Endothelial cell (in vitro differentiated cells): Measurements from ENCODE around the gene DNAJB4. TPM values are rescaled to one million over a fixed set of nuclear protein-coding genes. Genes with fewer than 3 reads are reported as not detected.
"Not testable (repeated sequence)": the region's sequence is repeated elsewhere in the genome, so short reads cannot be mapped to it uniquely, and the experiment has no call there.

Experiments used
- DNase-seq: peaks from one replicate; pipeline ENCODE4 v3.0.0; 2021; ENCODE audit warnings: low spot score
- H3K27ac Mint-ChIP-seq: one replicate; pipeline ENCODE4 v1.8.0; 2021; ENCODE audit warnings: mixed read lengths, inconsistent platforms; ENCODE audit not compliant: unreplicated experiment
- H3K27me3 Mint-ChIP-seq: one replicate; pipeline ENCODE4 v1.8.0; 2021; ENCODE audit warnings: mild to moderate bottlenecking, moderate library complexity, mixed read lengths, inconsistent platforms; ENCODE audit not compliant: unreplicated experiment
- H3K36me3 Mint-ChIP-seq: one replicate; pipeline ENCODE4 v1.8.0; 2021; ENCODE audit warnings: mild to moderate bottlenecking, low read depth, mixed read lengths, inconsistent platforms; ENCODE audit not compliant: unreplicated experiment
- H3K4me1 Mint-ChIP-seq: one replicate; pipeline ENCODE4 v1.8.0; 2021; ENCODE audit warnings: mild to moderate bottlenecking, mixed read lengths, inconsistent platforms; ENCODE audit not compliant: unreplicated experiment
- H3K4me3 Mint-ChIP-seq: one replicate; pipeline ENCODE4 v1.8.0; 2021; ENCODE audit warnings: mild to moderate bottlenecking, mixed read lengths, inconsistent platforms; ENCODE audit not compliant: unreplicated experiment
- H3K9me3 Mint-ChIP-seq: one replicate; pipeline ENCODE4 v1.8.0; 2021; ENCODE audit warnings: mixed read lengths, inconsistent platforms; ENCODE audit not compliant: unreplicated experiment
- total RNA-seq: library from RNA; stranded (reverse); fragmentation: NEBNext Ultra II Directional; extraction: Animal tissue kit (Norgen Biotek cat#: 25700); gene quantifications from one replicate; pipeline ENCODE4 v1.2.1, GENCODE V29; 2021; ENCODE audit not compliant: unreplicated experiment
- TF ChIP-seq, protein P1 (sequence below): fragments of 200-600 bp; sonication (generic); IDR thresholded peaks from one replicate; pipeline ENCODE4 v1.5.0; 2021; ENCODE audit warnings: antibody characterized with exemption; ENCODE audit not compliant: unreplicated experiment

DNAJB4 gene
- total RNA-seq, 1 donor from 2014 or later, result 22.1 TPM

DNA sequence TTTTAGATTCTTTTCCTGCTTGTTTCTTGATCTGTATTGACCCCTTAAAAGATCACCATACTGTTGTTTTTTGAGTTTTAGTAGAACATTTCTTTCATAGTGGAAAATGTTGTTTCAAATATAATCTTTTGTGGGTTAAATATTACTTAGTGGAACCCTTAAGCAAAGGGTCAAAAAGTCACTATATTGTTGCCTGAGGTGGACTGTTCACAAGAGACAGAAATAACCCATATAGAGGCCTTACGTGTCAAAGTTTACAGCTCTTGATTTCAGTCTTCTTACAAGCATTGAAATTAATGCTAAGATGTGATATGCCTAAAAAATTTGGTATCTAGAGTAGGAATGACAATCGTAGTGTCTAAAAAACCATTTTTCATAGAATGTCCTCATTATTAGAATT, 6.3 kb downstream of the DNAJB4 start:
- DNase-seq, result no peak
- TF ChIP-seq, protein P1, sequence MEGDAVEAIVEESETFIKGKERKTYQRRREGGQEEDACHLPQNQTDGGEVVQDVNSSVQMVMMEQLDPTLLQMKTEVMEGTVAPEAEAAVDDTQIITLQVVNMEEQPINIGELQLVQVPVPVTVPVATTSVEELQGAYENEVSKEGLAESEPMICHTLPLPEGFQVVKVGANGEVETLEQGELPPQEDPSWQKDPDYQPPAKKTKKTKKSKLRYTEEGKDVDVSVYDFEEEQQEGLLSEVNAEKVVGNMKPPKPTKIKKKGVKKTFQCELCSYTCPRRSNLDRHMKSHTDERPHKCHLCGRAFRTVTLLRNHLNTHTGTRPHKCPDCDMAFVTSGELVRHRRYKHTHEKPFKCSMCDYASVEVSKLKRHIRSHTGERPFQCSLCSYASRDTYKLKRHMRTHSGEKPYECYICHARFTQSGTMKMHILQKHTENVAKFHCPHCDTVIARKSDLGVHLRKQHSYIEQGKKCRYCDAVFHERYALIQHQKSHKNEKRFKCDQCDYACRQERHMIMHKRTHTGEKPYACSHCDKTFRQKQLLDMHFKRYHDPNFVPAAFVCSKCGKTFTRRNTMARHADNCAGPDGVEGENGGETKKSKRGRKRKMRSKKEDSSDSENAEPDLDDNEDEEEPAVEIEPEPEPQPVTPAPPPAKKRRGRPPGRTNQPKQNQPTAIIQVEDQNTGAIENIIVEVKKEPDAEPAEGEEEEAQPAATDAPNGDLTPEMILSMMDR, result no peak
- H3K4me3 Mint-ChIP-seq, result no peak overlapping the region
- H3K4me1 Mint-ChIP-seq, result peaks cover 3% of the 10 kb centered on the region
- no peaks in the 10 kb centered on the region for H3K9me3 Mint-ChIP-seq
- H3K27me3 Mint-ChIP-seq, result no peaks in the 10 kb centered on the region
- H3K27ac Mint-ChIP-seq, result no peak overlapping the region
- H3K36me3 Mint-ChIP-seq, result peaks cover 5% of the 10 kb centered on the region

DNA sequence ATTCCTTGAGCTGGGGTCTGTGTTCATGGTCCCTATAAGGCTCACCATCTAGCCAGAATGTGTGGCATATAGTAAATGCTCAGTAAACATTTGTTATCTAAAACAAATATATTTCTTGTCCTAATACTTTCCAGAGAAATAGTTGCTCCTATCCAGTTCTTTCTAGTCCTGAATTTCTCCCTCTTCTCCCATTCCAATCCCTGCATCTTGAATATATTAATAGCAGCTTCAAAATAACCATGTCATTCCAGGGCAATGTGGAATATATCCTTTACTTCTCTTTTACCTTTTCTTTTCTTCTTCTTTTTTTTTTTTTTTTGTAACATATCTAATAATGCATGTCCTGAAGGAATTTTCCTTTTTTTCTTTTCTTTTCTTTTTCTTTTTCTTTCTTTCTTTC, 10.4 kb downstream of the DNAJB4 start:
- H3K36me3 Mint-ChIP-seq, result peaks cover 5% of the 10 kb centered on the region
- H3K4me3 Mint-ChIP-seq, result no peak overlapping the region
- H3K4me1 Mint-ChIP-seq, result no peaks in the 10 kb centered on the region
- TF ChIP-seq, protein P1, result no peak
- no peak for DNase-seq
- no peaks in the 10 kb centered on the region for H3K9me3 Mint-ChIP-seq
- no peak overlapping the region for H3K27ac Mint-ChIP-seq
- no peaks in the 10 kb centered on the region for H3K27me3 Mint-ChIP-seq

DNA sequence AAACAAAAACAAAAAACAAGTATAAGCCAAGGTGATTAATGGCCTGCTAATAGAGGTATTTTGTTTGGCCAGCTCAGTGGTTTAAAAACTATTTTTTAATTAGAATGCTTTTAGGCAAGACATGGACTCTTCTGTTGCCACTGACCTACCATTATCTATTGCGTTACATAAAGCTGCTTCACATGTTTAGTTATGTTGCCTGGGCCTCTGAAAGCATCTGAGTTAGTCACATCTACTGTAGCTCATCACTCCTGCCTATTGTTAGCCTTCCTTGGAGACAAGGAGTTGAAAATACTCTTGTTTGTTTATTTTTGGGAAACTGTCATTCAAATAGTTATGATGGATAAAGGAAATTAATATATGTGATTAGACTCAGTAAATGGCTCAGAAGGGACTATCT, 14.3 kb downstream of the DNAJB4 start:
- TF ChIP-seq, protein P1, result no peak
- DNase-seq, result no peak
- H3K4me1 Mint-ChIP-seq, result no peaks in the 10 kb centered on the region
- H3K27ac Mint-ChIP-seq, result no peak overlapping the region
- peaks cover 5% of the 10 kb centered on the region for H3K36me3 Mint-ChIP-seq
- H3K27me3 Mint-ChIP-seq, result no peaks in the 10 kb centered on the region
- no peaks in the 10 kb centered on the region for H3K9me3 Mint-ChIP-seq
- H3K4me3 Mint-ChIP-seq, result no peak overlapping the region

DNA sequence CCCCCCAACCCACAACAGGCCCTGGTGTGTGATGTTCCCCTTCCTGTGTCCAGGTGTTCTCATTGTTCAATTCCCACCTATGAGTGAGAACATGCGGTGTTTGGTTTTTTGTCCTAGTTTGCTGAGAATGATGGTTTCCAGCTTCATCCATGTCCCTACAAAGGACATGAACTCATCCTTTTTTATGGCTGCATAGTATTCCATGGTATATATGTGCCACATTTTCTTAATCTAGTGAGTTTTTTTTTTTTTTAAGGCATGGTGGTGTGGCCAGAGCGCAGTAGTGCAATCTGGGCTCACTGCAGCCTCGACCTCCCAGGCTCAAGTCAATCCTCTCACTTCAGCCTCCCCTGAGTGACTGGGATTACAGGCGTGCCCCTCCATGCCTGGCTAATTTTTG, 16.4 kb downstream of the DNAJB4 start:
- not testable (repeated sequence) for H3K4me1 Mint-ChIP-seq, H3K36me3 Mint-ChIP-seq, DNase-seq, H3K27ac Mint-ChIP-seq, H3K27me3 Mint-ChIP-seq, H3K4me3 Mint-ChIP-seq, H3K9me3 Mint-ChIP-seq

DNA sequence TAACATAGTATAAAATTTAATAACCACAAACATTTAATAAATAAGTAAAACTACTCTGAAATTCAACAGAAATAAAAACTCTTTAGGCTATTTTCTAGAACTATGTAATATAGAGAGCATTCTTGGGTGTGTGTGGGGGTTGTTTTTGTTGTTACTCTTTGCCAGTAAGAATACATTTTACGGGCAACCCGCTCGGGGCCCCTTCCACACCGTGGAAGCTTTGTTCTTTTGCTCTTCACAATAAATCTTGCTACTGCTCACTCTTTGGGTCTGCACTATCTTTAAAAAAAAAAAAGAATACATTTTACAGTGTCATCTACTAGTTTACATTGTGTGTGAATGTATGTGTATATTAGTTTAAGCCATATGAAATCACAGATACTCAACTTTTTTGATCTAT, 25.1 kb downstream of the DNAJB4 start:
- no peak for DNase-seq
- no peaks in the 10 kb centered on the region for H3K9me3 Mint-ChIP-seq
- no peaks in the 10 kb centered on the region for H3K36me3 Mint-ChIP-seq
- no peak overlapping the region for H3K4me3 Mint-ChIP-seq
- no peaks in the 10 kb centered on the region for H3K4me1 Mint-ChIP-seq
- TF ChIP-seq, protein P1, result no peak
- H3K27me3 Mint-ChIP-seq, result no peaks in the 10 kb centered on the region
- H3K27ac Mint-ChIP-seq, result no peak overlapping the region
